CD4-positive, alpha-beta T cell treated with Interleukin-2 at 100 ng/mL for 4 hours (primary cell): Measurements from ENCODE around the gene KRTAP12-2.

ENCODE experiments used
- DNase-seq: peaks from one replicate; pipeline ENCODE4 v3.0.0-alpha.2; 2020; ENCODE audit warnings: low spot score

The KRTAP12-2 gene

DNA sequence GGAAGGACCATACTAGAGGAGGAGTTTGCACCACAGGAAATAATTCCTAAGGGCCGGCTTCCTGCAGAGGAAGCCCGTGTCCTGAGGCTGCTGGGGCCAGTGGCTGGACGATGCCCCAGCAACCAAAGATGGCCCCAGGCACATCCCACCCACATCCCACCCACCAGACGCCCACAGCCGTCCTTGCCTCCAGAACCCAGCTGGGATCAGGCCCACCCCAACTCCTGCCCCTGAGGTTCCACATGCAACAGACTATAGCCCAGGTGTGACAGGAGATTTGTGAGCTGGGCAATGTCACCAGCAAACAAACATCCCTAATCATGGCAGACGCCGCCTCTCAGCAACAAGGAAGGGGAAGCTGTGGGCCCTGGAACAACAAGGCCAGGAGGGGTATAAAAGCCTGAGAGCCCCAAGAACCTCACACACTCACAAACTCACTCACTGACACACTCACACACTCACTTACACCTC, 40.0 kb downstream of the KRTAP12-2 start, which contains the start of gene KRTAP10-9:
Gene KRTAP10-9, plus strand, starts transcription at position 421 of the 471 bp plus-strand sequence. CDS start 79 bp downstream, outside the sequence.
- DNase-seq, result no peak

DNA sequence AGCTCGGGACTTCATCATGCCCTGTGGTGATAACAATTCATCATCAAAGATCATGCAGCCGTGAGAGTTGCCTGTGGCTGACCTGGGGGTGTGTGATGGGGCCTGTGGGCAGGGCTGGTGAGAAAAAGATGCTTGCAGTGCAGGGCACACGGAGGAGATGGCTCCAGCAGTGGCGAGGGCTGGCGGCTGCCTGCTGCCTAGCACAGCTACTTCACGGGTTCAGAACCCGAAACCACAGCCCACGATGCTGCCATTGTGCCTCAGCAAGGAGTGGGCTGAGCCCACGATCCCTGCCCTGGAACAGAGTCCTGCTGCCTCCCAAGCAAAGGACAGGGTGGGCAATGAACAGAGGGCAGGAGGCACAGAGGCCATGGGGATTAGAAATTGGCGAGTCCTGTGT, 40.5 kb downstream of the KRTAP12-2 start:
- peak; percentile 33 for DNase-seq

DNA sequence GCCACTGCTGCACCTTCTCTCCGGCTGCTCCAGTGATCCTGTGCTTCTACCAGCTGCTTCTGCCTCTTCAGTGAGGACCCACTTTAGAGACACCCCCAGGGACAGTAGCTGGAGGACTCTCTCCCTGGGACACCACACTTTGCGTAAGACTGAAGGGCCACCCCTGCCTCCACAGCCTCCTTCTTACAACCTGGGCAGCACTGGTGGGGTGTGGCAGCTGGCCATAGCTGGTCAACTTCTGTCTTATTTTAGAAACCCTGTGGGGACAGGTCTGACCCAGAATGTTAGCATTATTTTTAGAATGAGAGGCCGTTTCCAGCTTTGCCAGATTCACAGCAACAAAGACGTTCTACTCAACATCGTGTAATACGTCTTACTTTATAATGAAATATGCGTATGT, 41.0 kb downstream of the KRTAP12-2 start:
- DNase-seq, result no peak

DNA sequence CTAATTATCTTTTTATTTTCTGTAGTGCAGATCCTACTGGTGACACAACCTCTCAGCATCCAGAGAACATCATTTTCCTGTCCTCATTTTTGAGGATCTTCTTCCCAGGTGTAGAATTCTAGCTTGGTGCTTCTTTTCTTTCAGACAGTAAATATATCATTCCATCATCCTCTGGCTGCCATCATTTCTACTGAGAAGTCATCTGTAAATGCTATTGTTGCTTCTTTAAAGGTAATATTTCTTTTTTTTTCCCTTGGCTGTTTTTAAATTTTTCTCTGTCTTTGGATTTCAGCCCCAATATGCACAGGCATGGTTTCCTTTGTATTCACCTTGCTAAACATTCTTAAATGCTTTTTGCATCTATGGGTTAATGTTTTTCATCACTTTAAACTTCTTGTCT, 43.2 kb downstream of the KRTAP12-2 start:
- no peak for DNase-seq

DNA sequence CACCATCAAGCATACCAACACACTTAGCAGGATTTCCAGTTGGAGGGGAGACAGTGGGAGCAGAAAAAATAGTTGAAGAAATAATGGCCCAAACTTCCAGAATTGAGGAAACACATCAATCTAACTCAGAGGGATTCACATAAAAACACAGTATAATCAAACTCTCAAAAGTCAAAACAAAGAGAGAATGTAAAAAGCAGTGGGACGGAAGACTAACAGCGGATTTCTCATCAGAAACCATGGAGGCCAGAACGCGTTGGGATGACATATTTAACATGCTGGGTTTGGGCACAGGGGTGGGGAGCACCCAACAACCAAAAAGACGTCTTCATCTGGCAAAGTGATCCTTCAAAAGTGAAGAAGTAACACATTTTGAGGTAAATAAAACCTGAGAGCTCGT, 46.8 kb downstream of the KRTAP12-2 start:
- no peak for DNase-seq

DNA sequence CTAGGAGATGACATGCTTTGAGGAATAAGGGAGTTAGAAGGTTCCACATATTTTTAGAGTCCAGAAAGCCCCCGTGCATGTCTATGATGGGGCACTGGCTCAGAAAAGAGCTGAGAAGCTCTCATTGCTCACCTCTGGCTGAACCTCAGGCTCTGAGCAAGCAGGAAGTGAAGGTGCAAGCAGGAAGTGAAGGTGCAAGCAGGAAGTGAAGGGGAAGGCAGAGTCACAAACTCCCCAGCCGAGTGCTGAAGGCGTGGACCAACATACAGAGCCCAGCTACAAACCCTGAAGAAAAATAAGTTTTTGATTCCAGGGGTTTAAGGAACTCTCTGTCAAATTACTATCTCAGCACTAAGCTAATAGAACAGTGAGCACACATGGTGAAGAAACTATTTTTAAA, 47.8 kb downstream of the KRTAP12-2 start:
- DNase-seq, result peak; percentile 74

DNA sequence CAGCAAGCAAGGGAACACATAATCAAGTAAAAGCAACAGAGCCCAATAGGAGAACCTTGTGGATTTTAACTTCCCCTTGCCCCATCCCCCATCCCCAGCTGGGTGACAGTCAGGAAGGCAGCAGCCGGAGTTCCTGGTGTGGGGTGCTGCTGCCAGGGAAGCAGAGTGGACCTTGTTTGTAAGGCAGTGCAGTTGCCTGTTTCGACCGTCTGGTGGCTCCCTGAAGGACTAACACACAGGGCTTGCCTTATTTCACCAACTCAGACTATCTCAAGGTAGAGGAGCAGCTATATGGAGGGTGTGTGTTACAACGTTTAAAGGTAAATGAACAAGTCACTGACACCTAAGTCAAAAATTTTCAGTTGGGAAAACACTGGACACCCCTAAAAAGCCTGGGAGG, 48.2 kb downstream of the KRTAP12-2 start:
- DNase-seq, result no peak

DNA sequence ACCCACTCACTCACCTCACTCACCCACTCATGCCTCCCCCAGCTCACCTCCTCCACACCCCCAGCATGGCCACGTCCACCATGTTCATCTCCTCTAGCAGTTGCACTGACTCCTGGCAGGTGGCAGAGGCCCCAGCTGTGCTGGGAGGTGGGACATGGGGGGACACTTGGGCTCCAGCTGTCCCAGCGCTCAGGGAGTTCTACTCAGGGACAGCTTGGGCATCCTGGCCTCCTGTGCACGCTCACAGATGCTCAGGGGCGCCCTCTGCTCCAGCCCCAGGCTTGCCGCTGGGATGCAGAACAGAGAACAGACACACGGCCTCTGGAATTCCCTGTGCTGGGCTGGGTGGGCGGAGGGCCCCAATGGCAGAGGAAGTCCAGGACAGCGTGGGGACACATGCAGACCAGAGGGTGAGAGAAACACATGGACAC, 49.6 kb downstream of the KRTAP12-2 start:
- no peak for DNase-seq

DNA sequence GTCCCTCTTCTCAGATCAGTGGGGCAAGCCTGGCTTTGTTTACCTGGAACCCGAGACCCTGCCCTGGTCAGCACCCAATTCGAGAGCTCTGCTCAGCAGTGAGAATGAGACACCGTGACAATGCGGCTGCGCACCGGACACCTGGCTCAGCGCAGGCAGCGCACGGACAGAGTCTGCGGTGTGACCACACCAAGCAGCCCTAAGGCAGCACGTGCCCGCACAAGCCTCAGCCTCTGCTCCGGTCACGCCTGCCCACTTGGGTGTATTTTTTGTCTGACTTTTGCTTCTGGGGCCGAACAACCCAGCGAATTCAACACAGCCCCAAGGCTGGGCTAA, 50.2 kb downstream of the KRTAP12-2 start:
- no peak for DNase-seq
